OCI-M2 (cell line): ENCODE measurements around the gene SRPK2.
"Not testable (repeated sequence)": the region's sequence is repeated elsewhere in the genome, so short reads cannot be mapped to it uniquely, and the experiment has no call there.

Source experiments
- DNase-seq: peaks from one replicate; lab custom pipeline; 2025; ENCODE audit not compliant: unreplicated experiment; lab: John Stamatoyannopoulos, UW

Gene SRPK2

GRCh38 chr7:105377903-105378302 is 10.8 kb downstream of the SRPK2 start:
- DNase-seq, result no peak

GRCh38 chr7:105376908-105377533 is 11.7 kb downstream of the SRPK2 start:
- DNase-seq, result no peak

GRCh38 chr7:105369944-105370343 is 18.8 kb downstream of the SRPK2 start:
- no peak for DNase-seq

DNA sequence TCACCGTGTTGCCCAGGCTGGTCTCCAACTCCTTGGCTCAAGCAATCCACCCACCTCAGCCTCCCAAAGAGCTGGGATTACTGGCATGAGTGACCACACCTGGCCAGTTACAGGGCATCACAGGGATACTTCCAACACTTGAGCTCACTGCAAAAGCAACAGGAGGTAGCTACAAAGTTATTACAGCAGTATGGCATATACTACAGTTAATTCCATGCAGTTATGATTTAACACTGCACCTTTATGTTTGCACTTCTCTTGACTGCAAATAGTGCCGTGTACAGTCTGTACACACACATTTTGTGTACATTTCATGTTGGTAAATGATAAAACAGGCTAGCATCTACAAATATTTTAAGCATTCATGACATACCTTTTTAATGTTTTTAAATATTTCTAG is 21.3 kb downstream of the SRPK2 start:
- no peak for DNase-seq

DNA sequence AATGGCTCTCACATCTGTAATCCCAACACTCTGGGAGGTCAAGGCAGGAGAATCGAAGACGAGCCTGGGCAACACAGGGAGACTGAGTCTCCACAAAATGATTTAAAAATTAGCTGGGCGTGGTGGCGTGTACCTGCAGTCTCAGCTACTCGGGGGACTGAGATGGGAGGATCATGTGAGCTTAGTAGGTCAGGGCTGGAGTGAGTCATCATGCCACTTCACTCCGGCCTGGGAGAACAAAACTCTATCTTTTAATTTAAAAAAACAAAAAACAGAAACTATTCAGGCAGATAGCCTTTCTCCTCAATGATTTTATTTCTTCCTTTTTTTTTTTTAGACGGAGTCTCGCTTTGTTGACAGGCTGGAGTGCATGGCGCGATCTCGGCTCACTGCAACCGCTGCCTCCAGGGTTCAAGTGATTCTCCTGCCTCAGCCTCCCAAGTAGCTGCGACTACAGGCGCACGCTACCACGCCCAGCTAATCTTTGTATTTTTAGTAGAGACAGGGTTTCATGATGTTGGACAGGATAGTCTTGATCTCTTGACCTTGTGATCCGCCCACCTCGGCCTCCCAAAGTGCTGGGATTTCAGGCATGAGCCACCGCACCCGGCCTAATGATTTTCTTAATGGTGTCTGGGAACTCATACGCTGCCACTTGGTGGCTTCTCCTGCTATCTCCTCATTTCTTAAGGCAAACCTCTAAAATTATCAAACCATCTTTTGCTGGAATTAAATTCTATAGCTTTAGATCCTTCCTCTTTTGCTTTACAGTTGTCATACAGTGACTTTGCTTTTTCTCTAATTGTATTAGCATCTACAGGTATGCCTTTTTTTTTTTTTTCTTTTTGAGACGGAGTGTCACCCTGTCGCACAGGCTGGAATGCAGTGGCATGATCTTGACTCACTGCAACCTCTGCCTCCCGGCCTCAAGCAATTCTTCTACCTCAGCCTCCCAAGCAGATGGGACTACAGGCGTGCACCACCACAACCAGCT is 22.9 kb downstream of the SRPK2 start:
- no peak for DNase-seq

- DNase-seq, result no peak
These were observed 24.0 kb downstream of the SRPK2 start for GRCh38 chr7:105364684-105365083.

GRCh38 chr7:105363657-105364056 is 25.1 kb downstream of the SRPK2 start:
- not testable (repeated sequence) for DNase-seq

DNA sequence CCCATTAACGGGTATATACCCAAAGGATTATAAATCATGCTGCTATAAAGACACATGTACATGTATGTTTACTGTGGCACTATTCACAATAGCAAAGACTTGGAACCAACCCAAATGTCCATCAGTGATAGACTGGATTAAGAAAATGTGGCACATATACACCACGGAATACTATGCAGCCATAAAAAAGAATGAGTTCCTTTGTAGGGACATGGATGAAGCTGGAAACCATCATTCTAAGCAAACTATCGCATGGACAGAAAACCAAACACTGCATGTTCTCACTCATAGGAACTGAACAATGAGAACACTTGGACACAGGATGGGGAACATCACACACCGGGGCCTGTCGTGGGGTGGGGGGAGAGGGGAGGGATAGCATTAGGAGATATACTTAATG is 26.0 kb downstream of the SRPK2 start:
- not testable (repeated sequence) for DNase-seq

GRCh38 chr7:105361995-105362394 is 26.7 kb downstream of the SRPK2 start:
- DNase-seq, result not testable (repeated sequence)

- DNase-seq, result not testable (repeated sequence)
These were observed 28.6 kb downstream of the SRPK2 start for GRCh38 chr7:105360149-105360548.

DNA sequence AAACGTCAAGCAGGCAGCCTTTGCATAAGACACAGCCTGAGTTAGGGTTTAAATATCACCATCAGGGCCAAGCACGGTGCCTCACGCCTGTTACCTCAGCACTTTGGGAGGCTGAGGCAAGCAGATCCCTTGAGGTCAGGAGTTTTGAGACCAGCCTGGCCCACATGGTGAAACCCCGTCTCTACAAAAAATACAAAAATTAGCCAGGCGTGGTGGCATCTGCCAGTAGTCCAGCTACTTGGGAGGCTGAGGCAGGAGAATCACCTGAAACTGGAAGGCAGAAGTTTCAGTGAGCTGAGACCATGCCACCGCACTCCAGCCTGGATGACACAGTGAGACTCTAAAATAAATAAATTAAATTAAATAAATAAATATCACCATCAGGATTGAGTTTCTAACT is 33.0 kb downstream of the SRPK2 start:
- DNase-seq, result no peak

- DNase-seq, result no peak
These were observed 34.3 kb downstream of the SRPK2 start for GRCh38 chr7:105354383-105354782.

DNA sequence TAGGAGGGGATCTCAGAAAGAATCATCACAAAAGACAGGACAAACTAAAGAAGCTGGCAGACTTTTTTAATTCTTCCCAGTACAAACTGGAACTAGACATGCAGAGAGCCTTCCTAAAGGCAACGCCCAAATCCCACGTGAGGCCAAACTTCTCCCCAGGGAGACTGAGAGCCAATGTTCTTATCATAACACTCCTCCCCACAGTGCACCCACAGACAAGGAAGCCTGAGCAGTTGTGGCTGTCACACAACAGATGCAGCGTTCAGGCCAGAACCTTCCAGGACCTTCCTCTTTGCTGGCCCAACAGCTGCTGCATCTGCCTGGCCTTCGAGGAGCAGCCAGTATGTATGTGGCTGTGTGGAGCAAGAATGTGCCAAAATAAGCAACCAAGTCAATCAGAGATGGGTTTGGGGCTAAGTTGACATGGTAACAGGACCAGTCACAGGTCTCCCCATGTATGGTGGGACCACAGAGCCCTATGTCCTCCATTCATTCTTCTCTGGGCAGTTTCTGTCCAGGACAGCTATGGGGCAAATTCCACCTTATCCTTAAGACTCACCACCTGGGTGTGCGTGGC is 34.9 kb downstream of the SRPK2 start:
- no peak for DNase-seq

GRCh38 chr7:105352901-105353668 is 35.6 kb downstream of the SRPK2 start:
- DNase-seq, result no peak

GRCh38 chr7:105352018-105352612 is 36.6 kb downstream of the SRPK2 start:
- no peak for DNase-seq

DNA sequence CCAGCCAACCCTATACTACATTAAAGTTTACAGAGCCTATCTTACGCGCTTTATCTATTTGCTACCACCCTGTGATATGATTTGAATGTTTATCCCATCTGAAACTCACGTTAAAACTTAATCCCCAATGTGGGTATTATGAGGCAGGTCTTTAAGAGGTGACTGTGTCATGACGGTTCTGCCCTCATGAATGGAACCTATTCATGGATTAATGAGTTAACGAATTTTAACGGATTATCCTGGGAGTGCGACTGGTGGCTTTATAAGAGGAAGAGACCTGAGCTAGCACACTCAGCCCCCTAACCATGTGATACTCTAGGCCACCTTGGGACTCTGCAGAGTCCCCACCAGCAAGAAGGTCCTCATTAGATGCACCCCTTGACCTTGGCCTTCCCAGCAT is 37.8 kb downstream of the SRPK2 start:
- no peak for DNase-seq

DNA sequence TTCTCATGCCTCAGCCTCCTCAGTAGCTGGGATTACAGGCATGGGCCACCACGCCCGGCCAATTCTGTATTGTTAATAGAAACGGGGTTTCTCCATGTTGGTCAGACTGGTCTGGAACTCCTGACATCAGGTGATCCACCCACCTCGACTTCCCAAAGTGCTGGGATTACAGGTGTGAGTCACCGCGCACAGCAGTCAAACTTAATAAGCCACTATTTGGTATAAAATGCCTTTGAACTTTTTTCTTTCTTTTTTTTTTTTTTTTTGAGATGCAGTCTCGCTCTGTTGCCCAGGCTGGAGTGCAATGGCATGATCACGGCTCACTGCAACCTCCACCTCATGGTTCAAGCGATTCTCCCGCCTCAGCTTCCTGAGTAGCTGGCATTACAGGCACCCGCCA is 40.5 kb downstream of the SRPK2 start:
- not testable (repeated sequence) for DNase-seq

- no peak for DNase-seq
These were observed 42.0 kb downstream of the SRPK2 start for GRCh38 chr7:105346593-105347322.

GRCh38 chr7:105346138-105346537 is 42.6 kb downstream of the SRPK2 start:
- no peak for DNase-seq

GRCh38 chr7:105345725-105346124 is 43.0 kb downstream of the SRPK2 start:
- no peak for DNase-seq
